GM13977 (cell line): ENCODE measurements around the gene AKAP1.

Experiments used
- DNase-seq: peaks from one replicate; pipeline ENCODE4 v3.0.0; 2012; ENCODE audit warnings: low spot score
- in situ Hi-C: fragments of 300-500 bp; cut with MboI; formaldehyde crosslinking; loops from one replicate; pipeline ENCODE4 v1.12.0; 2022; ENCODE audit warnings: low sequenced_read_pairs, low pct_unique_long_range_greater_than_20kb, mixed read lengths, inconsistent platforms; ENCODE audit not compliant: unreplicated experiment
- TF ChIP-seq, protein P1 (sequence below): IDR thresholded peaks from 2 replicates; pipeline ENCODE4 v1.5.1; 2012; ENCODE audit warnings: mild to moderate bottlenecking, control low read depth; ENCODE audit not compliant: insufficient read depth; ENCODE audit errors: extremely low read depth, missing control alignments

AKAP1 gene

DNA sequence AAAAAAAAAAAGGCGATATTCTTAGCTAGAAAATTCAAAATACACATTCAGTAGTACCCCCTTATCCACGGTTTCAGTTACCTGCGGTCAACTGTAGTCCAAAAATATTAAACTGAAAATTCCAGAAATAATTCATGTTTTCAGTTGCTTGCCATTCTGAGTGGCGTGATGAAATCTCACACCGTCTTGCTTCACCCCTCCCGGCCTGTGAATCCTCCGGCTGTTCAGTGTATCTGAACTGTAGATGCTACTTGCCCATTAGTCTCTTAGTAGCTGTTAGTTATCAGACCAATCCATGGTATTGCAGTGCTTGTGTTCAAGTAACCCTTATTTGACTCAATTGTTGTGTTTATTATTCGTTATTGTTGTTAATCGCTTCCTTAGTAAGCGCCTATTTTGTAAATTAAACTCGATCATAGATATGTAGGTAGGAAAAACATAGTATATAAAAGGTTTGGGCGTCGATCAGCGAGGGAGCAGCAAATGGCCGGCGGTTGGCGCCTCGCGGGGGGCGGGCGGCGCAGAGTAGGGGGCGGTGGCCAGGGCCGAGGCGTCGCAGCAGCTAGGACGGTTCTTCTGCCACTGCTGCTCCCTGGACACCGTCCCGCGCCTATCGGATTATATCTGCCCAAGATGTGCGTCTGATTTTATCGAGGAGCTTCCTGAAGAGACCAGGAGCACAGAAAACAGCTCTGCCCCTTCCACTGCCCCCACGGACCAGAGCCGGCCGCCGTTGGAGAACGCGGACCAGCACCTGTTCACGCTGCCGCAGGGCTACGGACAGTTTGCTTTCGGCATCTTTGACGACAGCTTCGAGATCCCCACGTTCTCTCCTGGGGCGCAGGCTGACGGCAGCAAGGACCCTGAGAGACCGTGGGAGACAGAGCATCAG is 39.8 kb upstream of the AKAP1 start:
- peak; percentile 43 for DNase-seq
- in situ Hi-C loops, result no loop called here
- TF ChIP-seq, protein P1, sequence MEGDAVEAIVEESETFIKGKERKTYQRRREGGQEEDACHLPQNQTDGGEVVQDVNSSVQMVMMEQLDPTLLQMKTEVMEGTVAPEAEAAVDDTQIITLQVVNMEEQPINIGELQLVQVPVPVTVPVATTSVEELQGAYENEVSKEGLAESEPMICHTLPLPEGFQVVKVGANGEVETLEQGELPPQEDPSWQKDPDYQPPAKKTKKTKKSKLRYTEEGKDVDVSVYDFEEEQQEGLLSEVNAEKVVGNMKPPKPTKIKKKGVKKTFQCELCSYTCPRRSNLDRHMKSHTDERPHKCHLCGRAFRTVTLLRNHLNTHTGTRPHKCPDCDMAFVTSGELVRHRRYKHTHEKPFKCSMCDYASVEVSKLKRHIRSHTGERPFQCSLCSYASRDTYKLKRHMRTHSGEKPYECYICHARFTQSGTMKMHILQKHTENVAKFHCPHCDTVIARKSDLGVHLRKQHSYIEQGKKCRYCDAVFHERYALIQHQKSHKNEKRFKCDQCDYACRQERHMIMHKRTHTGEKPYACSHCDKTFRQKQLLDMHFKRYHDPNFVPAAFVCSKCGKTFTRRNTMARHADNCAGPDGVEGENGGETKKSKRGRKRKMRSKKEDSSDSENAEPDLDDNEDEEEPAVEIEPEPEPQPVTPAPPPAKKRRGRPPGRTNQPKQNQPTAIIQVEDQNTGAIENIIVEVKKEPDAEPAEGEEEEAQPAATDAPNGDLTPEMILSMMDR, result no peak

- in situ Hi-C loops, result no loop called here
- TF ChIP-seq, protein P1, result no peak
- DNase-seq, result peak; percentile 75
Measured at GRCh38 chr17:57045868-57046704, 39.0 kb upstream of the AKAP1 start.

DNA sequence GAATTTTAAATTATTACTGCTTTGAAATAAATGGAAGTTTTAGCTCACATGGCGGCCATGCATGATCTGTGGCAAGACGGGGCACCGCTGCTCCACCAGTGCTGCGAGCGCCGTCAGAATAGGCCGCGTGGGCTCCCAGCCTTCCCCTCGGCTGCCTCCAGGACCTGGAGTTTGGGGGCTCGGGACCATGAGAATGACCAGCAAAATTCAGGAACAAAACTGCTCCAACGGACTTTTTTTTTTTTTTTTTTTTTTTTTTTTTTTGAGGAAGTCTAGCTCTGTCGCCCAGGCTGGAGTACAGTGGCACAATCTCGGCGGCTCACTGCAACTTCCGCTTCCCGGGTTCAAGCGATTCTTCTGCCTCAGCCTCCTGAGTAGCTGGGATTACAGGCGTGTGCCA is 38.3 kb upstream of the AKAP1 start:
- no peak for DNase-seq
- TF ChIP-seq, protein P1, result no peak
- in situ Hi-C loops, result no loop called here

DNA sequence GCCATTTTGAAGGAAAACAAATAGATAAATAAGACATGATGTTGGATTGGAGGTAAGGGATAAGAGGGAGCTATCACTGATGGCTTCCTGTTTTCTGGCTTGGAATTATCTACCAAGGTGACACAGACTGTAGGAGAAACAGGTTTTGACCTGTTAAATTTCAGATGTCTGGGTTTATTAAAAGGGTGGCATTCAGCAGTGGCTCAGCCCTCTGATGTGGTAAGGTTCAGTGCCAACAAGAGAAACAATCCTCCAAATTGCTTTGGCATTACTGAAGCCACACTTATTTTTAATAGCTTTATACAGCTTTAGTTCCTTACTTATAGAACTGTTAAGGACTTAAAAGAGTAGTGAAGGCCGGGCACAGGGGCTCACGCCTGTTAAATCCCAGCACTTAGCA is 37.0 kb upstream of the AKAP1 start:
- no peak for DNase-seq
- TF ChIP-seq, protein P1, result no peak
- in situ Hi-C loops, result no loop called here

DNA sequence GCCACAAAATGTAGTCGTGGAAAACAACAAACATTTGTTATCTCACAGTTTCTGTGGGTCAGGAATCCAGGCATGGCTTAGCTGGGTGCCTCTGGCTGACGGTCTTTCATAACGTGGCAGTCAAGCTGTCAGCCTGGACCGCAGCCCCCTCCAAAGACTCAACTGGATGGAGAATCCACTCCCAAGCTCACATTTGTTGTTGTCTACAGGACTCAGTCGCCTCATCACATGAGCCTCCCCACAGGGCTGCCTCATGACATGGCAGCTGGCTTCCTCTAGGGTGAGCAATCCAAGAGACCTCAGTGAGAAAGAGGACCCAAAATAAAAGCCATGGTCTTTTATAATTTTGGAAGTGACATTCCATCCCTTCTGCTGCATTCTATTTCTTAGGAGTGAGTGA is 34.7 kb upstream of the AKAP1 start:
- DNase-seq, result no peak
- TF ChIP-seq, protein P1, result no peak
- in situ Hi-C loops, result no loop called here

DNA sequence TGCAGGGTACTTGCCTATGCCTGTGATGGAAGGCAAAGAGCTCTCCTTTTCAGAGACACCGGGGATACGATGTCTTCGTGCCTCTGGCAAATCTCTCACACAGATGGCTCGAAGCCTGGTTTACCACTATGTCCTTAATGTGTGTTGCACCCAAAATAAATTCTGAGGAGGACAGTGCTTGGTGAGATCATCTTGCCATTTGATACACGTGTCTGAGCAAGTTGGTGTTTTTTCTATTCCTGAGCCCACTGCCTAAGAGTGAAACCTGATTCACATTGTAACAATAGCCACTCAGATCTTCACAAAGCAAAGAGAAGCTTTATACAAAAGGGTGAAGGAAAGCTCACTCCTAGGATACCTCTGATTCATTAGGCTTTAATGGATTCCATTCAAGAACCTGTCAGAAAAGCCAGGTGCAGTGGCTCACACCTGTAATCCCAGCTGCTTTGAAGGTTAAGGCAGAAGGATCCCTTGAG is 33.1 kb upstream of the AKAP1 start:
- in situ Hi-C loops, result no loop called here
- TF ChIP-seq, protein P1, result no peak
- DNase-seq, result no peak
